Keratinocyte (primary cell): Measurements from ENCODE around the gene PLCZ1. TPM values are rescaled to one million over a fixed set of nuclear protein-coding genes. Genes with fewer than 3 reads are reported as not detected.

Experiments used
- DNase-seq: peaks from one replicate; pipeline ENCODE4 v3.0.0-alpha.2; 2011; ENCODE audit warnings: low read depth, missing footprints, low spot score
- FAIRE-seq: peaks from 2 replicates; lab custom pipeline; 2011; peaks lifted over from hg19 to GRCh38; lab: Jason Lieb, UNC
- H2AFZ ChIP-seq: 2 replicates; pipeline ENCODE4 v1.6.0; 2012; ENCODE audit warnings: low read length, control low read depth, inconsistent platforms; ENCODE audit not compliant: control insufficient read depth
- H3K27ac ChIP-seq: 2 replicates; pipeline ENCODE4 v1.5.1; 2011; ENCODE audit warnings: low read length; ENCODE audit not compliant: control insufficient read depth, insufficient read depth
- H3K27me3 ChIP-seq: 3 replicates; pipeline ENCODE4 v1.6.0; 2011; ENCODE audit warnings: low read length; ENCODE audit not compliant: control insufficient read depth, insufficient read depth; ENCODE audit errors: extremely low read depth
- H3K36me3 ChIP-seq, 2 experiments: 2 replicates in 1 of 2; 3 replicates in 1 of 2; pipeline ENCODE4 v1.5.1; 2011; ENCODE audit warnings: low read length in 2 of 2, mild to moderate bottlenecking in 1 of 2; ENCODE audit not compliant: control insufficient read depth in 2 of 2, insufficient read depth in 2 of 2; ENCODE audit errors: extremely low read depth in 1 of 2
- H3K4me1 ChIP-seq: 3 replicates; pipeline ENCODE4 v1.5.1; 2011; ENCODE audit warnings: low read length; ENCODE audit not compliant: control insufficient read depth, insufficient read depth; ENCODE audit errors: extremely low read depth
- H3K4me2 ChIP-seq: 3 replicates; pipeline ENCODE4 v1.6.0; 2011; ENCODE audit warnings: low read depth, low read length; ENCODE audit not compliant: control insufficient read depth, insufficient read depth; ENCODE audit errors: extremely low read depth
- H3K4me3 ChIP-seq, 3 experiments: fragments of 200-600 bp in 1 of 3; sonication (generic) in 1 of 3; 2 replicates in 2 of 3; 3 replicates in 1 of 3; pipeline ENCODE4 v1.5.1; 2011 to 2016; ENCODE audit warnings: low read length in 3 of 3, mild to moderate bottlenecking in 3 of 3, control low read depth in 2 of 3, inconsistent platforms in 1 of 3, low read depth in 1 of 3, mixed read lengths in 1 of 3, mixed run types in 1 of 3, moderate library complexity in 1 of 3; ENCODE audit not compliant: control insufficient read depth in 2 of 3, insufficient read depth in 2 of 3; ENCODE audit errors: extremely low read depth in 1 of 3
- H3K79me2 ChIP-seq: 2 replicates; pipeline ENCODE4 v1.6.0; 2012; ENCODE audit warnings: low read length; ENCODE audit not compliant: control insufficient read depth, insufficient read depth
- H3K9ac ChIP-seq: 3 replicates; pipeline ENCODE4 v1.6.0; 2011; ENCODE audit warnings: low read length; ENCODE audit not compliant: control insufficient read depth, insufficient read depth; ENCODE audit errors: extremely low read depth
- H3K9me1 ChIP-seq: 3 replicates; pipeline ENCODE4 v1.6.0; 2011; ENCODE audit warnings: low read length; ENCODE audit not compliant: control insufficient read depth, insufficient read depth; ENCODE audit errors: extremely low read depth
- H3K9me3 ChIP-seq: 2 replicates; pipeline ENCODE4 v1.5.1; 2012; ENCODE audit warnings: low read depth, low read length; ENCODE audit not compliant: control insufficient read depth
- H4K20me1 ChIP-seq: 3 replicates; pipeline ENCODE4 v1.6.0; 2011; ENCODE audit warnings: low read length; ENCODE audit not compliant: control insufficient read depth, insufficient read depth; ENCODE audit errors: extremely low read depth
- CTCF ChIP-seq, 3 experiments: IDR thresholded peaks in 1 of 3; conservative IDR thresholded peaks in 1 of 3; optimal IDR thresholded peaks in 1 of 3; 2 replicates in 2 of 3; 3 replicates in 1 of 3; pipeline versions ENCODE3 to v1.5.1; 2011; ENCODE audit warnings: low read length in 3 of 3, mild to moderate bottlenecking in 3 of 3, moderate library complexity in 2 of 3, control low read depth in 1 of 3, inconsistent platforms in 1 of 3; ENCODE audit not compliant: insufficient read depth in 2 of 3; ENCODE audit errors: extremely low read depth in 1 of 3
- EZH2 ChIP-seq: IDR thresholded peaks from one replicate; pipeline ENCODE4 v1.6.1; 2012; ENCODE audit warnings: inconsistent platforms, mild to moderate bottlenecking, low read length, moderate library complexity
- dilution Hi-C: fragments of 300-500 bp; cut with MboI; formaldehyde crosslinking; loops from one replicate; pipeline ENCODE4 v1.7.0; 2020; ENCODE audit warnings: low sequenced_read_pairs; ENCODE audit not compliant: extremely low pct_ligation_motif_present
- polyA plus RNA-seq, 5 experiments: library from polyadenylated mRNA; depleted of rRNA in 3 of 5; stranded (reverse) in 3 of 5; stranded (forward) in 1 of 5; unstranded in 1 of 5; fragments of >200 nt; gene quantifications; 1 replicate in 1 of 5; 2 replicates in 3 of 5; 3 replicates in 1 of 5; pipeline versions ENCODE4 v1.2.1 to v1.2.3, GENCODE V29; 2011 to 2012; ENCODE audit warnings: missing spikeins in 2 of 5, low read depth in 1 of 5, low replicate concordance in 1 of 5

PLCZ1 gene
- polyA plus RNA-seq, 1 donor (not counting 4 experiments of a cell fraction or from before 2014, with no cell fraction given) = 0.62 TPM

DNA sequence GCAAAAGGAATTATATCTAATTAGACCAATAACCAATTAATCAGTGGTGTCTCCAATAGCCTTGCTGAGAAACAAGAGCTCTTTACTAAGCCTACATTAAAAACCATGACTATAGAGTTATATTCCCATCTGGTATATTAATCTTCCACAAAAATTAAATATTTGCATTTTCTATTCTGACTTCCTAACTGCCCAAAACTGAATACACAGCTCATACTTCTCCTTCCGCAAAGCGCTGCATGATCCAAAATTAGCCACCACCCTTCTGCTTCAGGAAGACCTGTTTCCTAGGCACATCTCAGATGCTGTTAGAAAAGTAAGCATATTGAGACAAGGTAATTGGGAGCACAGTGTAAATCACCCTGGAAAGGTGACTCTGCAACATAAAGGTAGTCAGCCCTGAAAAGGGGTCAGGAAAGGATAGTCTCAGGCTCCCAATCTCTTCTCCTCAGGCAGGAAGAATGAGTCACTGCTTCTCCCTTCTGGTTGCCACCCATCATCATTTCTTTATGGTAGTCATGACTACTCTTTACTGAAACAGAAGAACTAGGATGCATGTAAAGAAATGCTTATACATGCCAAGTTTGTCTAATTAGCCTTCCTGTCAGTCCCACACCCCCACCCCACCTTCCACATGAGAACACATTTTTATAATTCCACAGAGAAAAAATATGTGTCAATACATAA is 54.3 kb downstream of the PLCZ1 start:
- FAIRE-seq (peak; percentile 92), DNase-seq (peak; percentile 35)
- Histone ChIP-seq H3K4me2 (no peak overlapping the region), H3K9ac (no peak overlapping the region), H3K9me1 (no peaks in the 10 kb centered on the region), H2AFZ (no peak overlapping the region), H4K20me1 (no peaks in the 10 kb centered on the region), H3K36me3 (no peaks in the 10 kb centered on the region), H3K4me3 (no peak overlapping the region), H3K27ac (peak overlapping the region; percentile 28), H3K4me1 (peaks cover 10% of the 10 kb centered on the region), H3K27me3 (no peaks in the 10 kb centered on the region), H3K79me2 (no peaks in the 10 kb centered on the region), H3K9me3 (no peaks in the 10 kb centered on the region)
- dilution Hi-C loops = no loop called here
- no peak for TF ChIP-seq EZH2
- no peak for TF ChIP-seq CTCF (optimal IDR thresholded peaks at IDR 0.05 in 1 of 3, IDR thresholded peaks at IDR 0.05 in 1 of 3, conservative IDR thresholded peaks at IDR 0.05 in 1 of 3; ENCODE audit: extremely low read depth in 1 of 3, insufficient read depth in 2 of 3, low read length in 3 of 3)

GRCh38 chr12:18681818-18682217 is 56.0 kb downstream of the PLCZ1 start:
- no peak overlapping the region for H3K9ac ChIP-seq
- no peak overlapping the region for H3K4me3 ChIP-seq
- H3K36me3 ChIP-seq = no peaks in the 10 kb centered on the region
- peaks cover 10% of the 10 kb centered on the region for H3K4me1 ChIP-seq
- no peaks in the 10 kb centered on the region for H4K20me1 ChIP-seq
- H3K9me1 ChIP-seq = no peaks in the 10 kb centered on the region
- H2AFZ ChIP-seq = no peak overlapping the region
- no peak for TF ChIP-seq EZH2
- no peak for TF ChIP-seq CTCF (optimal IDR thresholded peaks at IDR 0.05 in 1 of 3, IDR thresholded peaks at IDR 0.05 in 1 of 3, conservative IDR thresholded peaks at IDR 0.05 in 1 of 3; ENCODE audit: extremely low read depth in 1 of 3, insufficient read depth in 2 of 3, low read length in 3 of 3)
- FAIRE-seq (no peak), DNase-seq (no peak)
- H3K79me2 ChIP-seq = no peaks in the 10 kb centered on the region
- no peak overlapping the region for H3K27ac ChIP-seq
- no peak overlapping the region for H3K4me2 ChIP-seq
- no peaks in the 10 kb centered on the region for H3K9me3 ChIP-seq
- dilution Hi-C loops = no loop called here
- H3K27me3 ChIP-seq = no peaks in the 10 kb centered on the region
